Urothelium cell line (cell line): ENCODE data around the gene DDX10.
"Not testable (repeated sequence)": the region's sequence is repeated elsewhere in the genome, so short reads cannot be mapped to it uniquely, and the experiment has no call there.

Experiments used
- DNase-seq: peaks from one replicate; pipeline ENCODE4 v3.0.0; 2011; ENCODE audit warnings: low spot score, mixed read lengths
- FAIRE-seq: peaks from 2 replicates; lab custom pipeline; 2011; peaks lifted over from hg19 to GRCh38; lab: Jason Lieb, UNC

Gene DDX10

DNA sequence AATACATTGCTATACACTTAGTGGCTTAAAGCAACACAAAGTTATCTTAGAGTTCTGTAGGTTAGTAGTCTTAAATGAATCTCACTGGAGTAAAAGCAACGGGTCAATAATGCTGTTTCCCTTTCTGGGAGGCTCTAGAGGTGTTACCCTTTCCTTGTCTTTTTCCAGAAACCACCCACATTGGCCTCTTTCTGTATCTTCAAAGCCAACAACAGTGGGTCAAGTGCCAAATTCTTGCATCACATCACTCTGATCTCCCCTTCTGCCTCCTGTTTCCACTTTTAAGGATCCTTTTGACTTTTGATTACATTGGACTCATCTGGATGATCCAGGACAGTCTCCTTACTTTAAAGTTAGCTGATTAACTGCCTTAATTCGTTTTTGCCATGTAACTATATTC lies 93.6 kb downstream of the DDX10 start:
- FAIRE-seq (no peak), DNase-seq (no peak)

DNA sequence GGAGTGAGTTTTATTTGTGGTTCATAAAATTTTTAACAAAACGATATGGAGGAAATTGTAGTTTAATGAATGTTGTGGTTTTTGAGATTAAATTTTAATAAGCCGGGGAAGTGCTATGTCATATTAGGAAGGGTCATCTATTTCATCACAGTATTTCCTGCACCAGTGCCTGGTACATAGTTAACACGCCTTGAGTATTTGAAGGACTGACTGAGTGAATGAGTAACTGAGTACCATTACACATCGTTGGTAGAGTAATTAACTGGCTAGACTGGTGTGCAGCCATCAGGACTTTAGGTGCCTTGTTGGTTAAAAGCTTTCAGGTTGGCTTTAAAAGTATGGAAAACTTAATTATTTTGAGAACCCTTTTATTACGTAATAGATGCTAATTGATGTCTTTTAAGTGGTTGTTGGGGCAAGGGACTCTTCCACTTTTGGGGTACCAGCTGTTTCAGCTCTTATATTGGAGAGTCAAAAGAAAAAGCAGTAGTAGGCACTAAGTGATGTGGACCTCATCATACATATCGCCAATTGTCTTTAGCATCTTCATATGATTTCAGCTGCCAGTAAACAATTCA lies 101.8 kb downstream of the DDX10 start:
- DNase-seq (no peak), FAIRE-seq (no peak)

DNA sequence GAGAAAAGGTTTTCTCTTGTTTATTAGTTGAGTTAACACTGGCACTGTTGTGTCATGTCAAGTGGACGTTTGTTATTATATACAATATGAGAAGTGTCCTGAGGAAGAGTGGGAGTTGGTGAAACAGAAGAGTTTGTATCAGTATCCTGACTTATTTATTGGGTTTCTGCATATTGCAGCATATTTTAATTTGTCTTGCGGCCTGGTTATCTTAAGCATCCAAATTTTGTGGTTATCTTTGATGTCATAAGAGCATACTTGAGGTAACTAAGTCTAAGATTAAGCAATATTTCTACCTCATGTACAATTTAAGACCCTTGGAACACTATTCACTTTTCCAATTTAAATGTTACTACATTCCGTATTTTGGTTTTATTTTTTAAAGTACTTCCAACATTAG lies 103.5 kb downstream of the DDX10 start:
- no peak for FAIRE-seq
- no peak for DNase-seq

DNA sequence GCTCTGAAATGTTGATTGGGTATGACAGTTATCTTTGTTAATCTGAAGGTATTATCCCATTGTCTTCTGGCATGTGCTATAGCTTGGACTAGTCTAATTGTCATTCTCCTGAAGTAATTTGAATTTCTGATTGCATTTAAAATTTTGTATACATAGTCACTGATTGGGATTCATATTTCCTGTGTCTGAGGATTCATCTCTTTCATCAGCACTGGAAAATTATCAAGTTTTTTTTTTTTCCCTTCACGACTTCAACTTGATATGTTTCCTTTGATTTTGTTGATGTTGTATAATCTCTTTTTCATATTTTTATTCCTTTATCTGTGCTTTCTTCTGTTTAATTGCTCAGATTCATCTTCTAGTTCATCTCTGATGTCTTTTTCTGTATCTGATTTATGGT lies 104.1 kb downstream of the DDX10 start:
- FAIRE-seq, result no peak
- no peak for DNase-seq

DNA sequence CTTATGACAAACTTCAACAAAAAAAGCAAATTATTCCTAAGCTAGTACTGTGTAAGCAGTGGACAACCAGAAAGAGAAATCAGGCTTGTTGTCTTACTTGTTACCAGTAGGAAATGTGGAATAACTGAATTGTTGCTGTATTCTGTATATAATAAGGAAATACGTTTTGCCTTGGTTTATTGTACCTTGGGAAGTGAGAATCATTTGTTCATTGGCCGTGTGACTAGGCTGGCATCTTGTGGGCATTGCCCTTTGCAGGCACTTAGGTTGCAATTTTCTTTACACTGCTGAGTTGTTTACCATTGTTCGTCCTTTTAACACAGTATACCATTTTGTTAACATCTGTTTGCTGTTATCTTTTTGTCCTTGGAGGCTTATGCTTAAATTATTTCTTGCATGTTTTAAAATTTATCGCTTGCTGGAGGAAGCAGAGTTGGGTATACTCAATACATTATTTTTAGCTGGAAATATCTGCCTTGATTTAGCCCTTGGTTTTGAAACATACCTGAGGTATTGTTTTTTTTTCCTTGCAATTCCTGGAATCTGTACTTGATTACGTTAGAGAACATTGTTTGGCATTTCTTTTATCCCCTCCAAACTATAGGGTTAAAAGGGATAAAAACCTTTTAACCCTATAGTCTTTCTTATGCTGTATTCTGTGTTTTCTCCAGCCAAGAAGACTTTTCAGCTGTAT lies 109.3 kb downstream of the DDX10 start:
- DNase-seq (no peak), FAIRE-seq (no peak)

DNA sequence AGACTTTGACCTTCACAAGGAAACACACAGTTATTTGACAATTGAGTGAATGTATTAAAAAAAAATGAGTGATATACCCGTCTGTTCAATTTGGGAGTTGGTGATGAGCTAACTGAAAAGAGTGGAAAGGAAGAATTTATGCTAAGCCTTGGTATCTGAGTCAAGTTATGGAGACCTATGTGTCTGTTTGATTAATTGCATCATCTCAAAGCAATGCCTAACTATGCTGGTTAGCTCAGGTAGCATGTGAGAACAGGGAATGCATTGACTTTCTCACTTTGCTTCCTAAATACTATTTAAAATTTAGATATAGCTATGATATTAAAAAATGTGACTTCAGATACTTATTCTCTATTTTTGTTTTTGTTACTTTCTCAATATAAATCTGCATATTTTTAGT lies 110.5 kb downstream of the DDX10 start:
- DNase-seq, result no peak
- FAIRE-seq, result no peak

DNA sequence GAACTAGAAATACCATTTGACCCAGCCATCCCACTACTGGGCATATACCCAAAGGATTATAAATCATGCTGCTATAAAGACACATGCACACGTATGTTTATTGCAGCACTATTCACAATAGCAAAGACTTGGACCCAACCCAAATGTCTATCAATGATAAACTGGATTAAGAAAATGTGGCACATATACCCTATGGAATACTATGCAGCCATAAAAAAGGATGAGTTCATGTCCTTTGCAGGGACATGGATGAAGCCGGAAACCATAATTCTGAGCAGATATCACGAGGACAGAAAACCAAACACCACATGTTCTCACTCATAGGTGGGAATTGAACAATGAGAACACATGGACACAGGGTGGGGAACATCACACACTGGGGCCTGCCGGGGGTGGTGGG lies 114.3 kb downstream of the DDX10 start:
- FAIRE-seq, DNase-seq: not testable (repeated sequence)

DNA sequence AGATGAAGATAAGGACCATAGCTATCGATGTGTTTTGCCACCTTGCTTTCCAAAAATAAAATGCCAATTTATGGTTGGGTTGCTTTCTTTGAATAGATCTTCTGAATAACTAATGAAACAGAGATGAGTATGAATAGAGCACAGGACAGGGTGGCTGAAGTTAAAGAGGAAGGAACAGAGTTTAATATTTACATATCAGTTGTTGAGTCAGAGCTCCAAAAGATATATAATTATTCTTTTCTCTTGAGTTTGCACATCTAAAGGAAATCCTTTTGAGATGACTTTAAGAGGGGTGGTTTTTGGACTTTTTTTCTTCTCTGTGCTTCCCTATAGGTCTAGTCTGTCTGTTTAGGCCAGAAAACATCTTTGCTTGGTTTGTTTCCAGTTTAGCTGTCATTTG lies 115.2 kb downstream of the DDX10 start:
- DNase-seq (no peak), FAIRE-seq (no peak)

DNA sequence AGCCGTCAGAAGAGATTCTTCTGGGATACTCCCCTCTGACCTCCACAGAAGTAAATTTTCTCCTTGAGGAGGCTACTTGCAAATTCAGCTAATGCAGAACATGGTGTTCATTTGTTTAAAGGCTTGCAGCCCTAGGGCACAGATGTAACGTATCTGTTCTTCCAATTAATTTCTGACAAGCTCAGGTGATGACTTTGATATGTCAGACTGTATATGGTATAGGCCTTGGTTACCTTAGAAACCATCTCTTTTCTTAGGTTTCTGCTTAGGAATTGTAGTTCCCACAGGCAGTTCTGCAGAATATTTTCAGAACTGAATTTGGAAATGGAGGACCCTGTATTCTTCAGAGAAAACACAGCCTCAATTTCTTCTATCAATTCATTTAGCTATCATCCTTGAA lies 117.1 kb downstream of the DDX10 start:
- DNase-seq (no peak), FAIRE-seq (no peak)

DNA sequence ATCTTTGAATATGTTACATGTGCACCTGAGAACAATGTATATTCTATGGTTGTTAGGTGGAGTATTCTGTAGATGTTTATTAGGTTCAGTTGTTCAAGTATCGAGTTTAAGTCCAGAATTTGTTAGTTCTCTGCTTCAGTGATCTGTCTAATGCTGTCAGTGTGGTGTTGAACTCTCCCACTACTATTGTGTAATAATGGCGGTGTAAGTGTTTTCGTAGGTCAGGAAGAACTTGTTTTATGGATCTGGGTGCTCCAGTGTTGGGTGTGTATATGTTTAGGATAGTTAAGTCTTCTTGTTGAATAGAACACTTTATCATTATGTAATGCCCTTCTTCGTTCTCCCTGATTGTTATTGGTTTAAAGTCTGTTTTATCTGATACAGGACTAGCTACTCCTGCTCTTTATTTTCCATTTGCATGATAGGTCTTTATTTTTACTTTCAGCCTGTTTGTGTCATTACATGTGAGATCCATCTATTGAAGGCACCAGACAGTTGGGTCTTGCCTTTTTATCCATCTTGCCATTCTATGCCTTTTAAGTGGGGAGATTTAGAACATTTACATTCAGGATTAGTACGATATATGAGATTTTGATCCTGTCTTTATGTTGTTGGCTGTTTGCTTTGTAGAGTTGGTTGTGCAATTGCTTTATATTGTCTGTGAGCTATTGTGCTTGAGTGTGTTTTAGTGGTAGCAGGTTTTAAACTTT lies 121.6 kb downstream of the DDX10 start:
- DNase-seq, result no peak
- no peak for FAIRE-seq

DNA sequence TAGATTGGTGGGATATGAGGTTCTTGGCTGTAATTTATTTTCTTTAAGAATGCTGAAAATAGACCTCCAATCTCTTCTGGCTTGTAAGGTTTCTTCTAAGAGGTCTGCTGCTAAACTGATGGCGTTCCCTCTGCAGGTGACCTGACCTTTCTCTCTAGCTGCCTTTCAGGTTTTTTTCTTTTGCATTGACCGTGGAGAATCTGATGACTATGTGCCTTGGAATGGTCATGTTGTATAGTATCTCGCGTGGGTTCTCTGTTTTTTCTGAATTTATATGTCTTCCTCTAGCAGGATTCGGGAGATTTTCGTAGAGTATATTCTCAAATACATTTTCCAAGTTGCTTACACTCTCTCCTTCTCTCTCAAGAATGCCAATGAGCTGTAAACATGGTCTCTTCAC lies 122.2 kb downstream of the DDX10 start:
- no peak for FAIRE-seq
- no peak for DNase-seq

DNA sequence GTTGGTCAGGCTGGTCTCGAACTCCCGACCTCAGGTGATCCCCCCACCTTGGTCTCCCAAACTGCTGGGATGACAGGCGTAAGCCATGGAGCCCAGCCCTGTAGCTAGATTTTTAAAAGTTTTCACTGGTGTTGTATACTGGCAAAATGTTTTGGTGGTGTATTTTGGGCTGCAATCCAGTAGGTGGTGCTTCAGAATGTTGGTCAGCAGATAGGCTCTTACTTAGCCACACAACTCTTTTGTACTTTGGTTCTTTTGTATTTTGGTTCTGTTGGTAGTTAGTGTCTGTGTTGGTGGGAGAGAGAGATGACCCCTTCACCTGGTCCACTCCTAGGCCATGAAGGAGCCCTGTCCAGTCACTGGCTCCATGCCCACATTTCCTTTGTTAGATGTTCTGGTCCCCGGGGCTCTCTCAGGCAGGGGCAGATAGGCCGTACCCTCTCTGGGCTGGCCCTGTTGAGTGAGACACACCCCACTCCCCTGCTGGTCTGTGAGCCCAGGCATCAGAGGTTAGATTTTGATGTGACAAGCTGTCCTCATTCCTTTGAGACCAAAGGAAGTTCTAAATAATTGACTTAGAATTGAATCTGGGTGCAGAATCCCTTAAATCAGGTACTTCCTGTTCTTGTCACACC lies 123.8 kb downstream of the DDX10 start:
- DNase-seq (peak; percentile 4), FAIRE-seq (no peak)

DNA sequence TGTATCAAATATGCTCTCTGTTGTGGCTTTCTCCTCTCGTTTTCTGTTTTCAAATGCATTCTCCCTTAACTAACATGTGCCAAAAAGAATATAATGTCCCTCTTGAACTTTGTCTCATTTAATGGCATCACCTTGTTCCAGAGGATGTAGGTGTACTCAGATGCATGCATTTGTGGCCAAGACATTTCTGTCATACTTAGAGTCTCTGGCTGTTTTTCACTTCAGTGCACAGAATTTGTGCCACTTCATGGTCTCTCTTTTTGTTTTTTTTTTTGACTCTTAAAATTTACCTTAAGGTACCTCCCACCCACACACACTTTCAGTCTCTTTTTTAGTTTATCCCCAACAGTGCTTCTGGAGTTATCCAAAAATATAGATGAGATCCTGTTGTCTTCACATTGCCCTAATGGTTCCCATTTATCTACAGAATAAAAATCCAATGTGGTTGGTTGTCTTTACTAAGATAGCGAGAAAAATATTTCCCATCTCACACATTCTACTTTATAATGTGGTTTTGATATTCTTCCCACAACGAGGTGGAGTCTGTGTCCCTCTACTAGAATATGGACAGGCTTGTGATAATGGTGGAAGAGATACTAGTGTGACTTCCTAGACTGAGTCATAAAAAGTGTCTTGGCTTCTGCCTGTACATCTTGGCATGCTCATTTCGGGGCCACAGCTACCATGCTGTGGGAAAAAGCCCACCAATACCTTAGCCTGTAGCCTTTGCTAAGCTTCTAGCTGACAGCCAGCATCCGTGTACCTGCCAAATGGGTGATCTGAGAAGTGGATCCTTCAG lies 125.8 kb downstream of the DDX10 start:
- DNase-seq (no peak), FAIRE-seq (no peak)

DNA sequence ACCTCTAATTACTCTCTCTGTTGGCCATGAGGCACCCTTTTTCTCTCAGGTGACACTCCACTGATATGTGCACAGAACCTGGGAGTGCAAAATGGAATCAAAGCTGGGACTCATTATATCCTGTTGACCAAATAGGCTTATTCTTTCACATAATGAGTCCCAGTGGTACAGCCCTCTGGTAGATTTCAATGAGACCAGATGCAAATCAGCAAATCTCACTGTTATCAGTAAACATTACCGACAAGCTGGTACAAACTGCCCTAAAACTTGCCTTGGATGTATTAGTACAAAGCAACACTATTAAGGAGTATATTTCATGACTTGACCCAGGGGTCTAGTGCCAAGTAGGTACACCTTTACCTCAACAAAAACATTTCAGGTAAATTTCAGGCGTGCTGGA lies 128.3 kb downstream of the DDX10 start:
- no peak for FAIRE-seq
- no peak for DNase-seq

DNA sequence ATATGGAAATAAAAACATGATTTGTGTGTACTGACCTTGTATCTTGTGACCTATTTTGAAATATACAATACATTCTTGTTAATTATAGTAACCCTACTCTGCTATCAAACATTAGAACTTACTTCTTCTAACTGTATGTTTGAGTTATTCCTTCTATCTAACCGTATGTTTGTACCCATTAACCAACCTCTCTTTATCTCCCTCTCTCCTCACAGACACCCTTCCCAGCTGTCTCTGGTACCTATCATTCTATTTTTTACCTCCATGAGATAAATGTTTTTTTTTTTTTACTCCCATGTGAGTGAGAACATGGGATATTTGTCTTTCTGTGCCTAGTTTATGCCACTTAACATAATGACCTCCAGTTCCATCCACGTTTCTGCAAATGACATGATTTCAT lies 128.7 kb downstream of the DDX10 start:
- DNase-seq (no peak), FAIRE-seq (no peak)

DNA sequence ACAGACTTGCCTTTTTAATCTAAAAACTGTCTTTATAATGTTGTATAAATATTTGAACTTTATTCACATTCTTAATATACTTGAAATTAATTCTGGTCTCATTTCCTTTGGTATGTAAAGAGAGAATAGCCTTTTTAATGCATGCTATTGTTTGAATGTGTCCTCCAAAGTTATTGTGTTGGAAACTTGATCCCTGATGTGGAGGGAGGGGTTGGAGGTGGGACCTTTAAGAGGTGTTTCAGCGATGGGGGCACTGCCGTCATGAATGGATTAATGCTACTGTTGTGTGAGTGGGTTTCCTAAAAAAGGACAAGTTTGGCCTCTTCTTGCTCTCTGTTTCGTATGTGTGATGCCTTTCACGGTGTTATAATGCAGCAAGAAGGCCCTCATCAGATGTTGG lies 131.7 kb downstream of the DDX10 start:
- DNase-seq (no peak), FAIRE-seq (no peak)

DNA sequence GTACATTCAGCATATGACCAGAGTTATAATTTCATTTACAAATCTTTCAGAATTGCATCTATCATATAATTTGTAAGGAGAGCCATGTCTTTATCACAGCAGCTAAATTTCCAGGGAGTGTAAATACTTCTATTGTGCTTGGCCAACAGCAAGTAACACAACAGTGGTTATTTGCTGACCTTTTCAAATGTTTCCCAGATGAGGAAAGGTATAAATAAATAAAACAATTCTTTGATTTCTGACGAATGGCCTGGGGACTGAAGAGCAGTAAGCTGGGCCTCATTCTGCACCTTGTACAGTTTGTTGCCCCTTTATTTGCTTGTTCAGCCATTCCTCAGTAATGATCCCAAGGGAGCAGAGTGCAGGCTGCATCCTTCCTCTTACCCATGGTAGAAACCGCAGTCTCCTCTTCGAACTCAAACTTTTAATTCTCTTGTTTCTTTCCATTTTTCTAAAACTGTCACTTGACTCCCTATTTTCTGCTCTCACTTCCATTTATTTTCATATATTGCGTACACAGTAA lies 132.8 kb downstream of the DDX10 start:
- no peak for DNase-seq
- FAIRE-seq, result no peak

DNA sequence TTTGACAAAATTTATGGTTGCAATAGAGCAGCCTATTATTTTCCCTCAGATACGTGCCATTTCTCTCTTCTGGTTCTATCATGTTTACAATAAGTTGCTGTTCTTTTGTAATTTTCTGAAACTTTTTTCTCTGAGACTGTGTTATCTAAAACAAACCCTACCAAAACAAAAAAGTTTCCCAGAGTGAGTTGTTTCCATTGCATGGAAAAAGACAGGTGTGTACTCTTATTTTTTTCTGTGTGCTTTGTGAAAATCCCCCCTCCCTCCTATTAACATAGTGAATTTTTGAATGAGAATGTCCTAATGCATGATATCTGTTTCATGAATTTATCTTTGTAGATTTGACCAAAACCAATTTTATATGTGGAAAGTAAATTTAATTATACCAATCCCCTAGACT lies 137.6 kb downstream of the DDX10 start:
- FAIRE-seq (no peak), DNase-seq (no peak)

DNA sequence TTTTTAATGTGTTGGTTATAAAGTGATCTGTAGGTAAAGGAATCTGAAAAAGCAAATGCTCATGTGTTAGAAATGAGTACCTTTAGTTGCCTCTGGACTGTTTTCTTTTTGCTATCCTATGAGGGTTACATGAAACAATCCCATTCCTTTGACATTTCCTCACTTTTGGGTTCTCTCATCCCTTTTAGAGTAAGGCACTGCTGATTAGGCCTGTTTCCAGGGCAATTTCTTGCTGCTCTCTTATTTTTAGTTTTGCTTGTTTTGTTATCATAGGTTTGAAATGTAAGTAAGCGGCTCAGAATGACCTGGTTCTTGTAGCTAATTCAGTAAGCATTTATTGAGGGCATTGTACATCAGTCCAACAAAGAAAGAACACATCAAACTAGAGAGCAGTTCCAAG lies 138.9 kb downstream of the DDX10 start:
- FAIRE-seq (no peak), DNase-seq (no peak)

DNA sequence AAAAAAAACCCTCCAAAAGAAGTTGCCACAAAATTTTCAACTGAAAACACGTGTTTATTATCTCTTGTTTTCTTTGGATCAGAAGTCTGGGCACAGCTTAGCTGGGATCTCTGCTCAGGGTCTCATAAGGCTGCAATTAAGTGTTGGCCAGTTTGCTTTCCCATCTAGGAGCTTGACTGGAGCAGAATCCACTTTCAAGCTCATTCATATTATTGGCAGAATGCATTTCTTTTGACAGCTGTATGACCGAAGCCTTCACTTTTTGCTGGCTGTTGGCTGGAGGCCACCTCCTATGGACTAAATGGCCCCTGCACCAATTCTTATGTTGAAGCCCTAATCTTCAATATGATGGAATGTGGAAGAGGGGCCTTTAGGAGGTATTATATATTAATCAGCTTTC lies 139.6 kb downstream of the DDX10 start:
- FAIRE-seq (no peak), DNase-seq (no peak)

DNA sequence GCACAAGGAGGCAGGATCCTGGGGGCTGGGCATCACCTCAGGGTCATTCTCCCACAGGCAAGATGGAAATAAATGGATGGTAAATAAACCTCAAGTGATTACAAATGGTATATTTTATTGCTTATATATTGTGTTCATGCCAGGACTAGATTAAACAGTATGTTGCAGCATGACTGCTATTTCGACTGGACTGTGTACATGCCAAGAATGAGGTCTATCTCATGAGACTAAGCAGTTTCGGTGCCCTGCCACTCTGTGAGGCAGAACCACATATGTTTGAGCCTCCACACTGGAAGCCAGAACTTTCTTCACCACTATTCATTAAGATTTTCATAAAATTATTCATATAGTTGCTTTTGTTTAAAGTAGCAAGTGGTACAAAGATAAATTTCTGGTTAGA lies 140.2 kb downstream of the DDX10 start:
- DNase-seq (no peak), FAIRE-seq (no peak)
